H1 (cell line): ENCODE results near the gene IZUMO2. TPM values are rescaled to one million over a fixed set of nuclear protein-coding genes. Genes with fewer than 3 reads are reported as not detected.

Experiments used
- CTCF ChIA-PET: fragments of 300-600 bp; sonication (Branson Sonifier 250); formaldehyde crosslinking; loops from one replicate; lab custom pipeline; 2021; ENCODE audit not compliant: partially characterized antibody; lab: Charles Lee
- POLR2A ChIA-PET: fragments of 300-600 bp; sonication (Branson Sonifier 250); formaldehyde crosslinking; loops from one replicate; lab custom pipeline; 2021; ENCODE audit warnings: inconsistent platforms; ENCODE audit not compliant: partially characterized antibody; lab: Charles Lee
- DNase-seq, 2 experiments: peaks; one replicate each; pipeline versions ENCODE4 v3.0.0 to v3.0.0-alpha.2; 2010 to 2022; ENCODE audit warnings: low spot score in 2 of 2, low read depth in 1 of 2, mixed read lengths in 1 of 2
- FAIRE-seq: peaks from 2 replicates; lab custom pipeline; 2011; peaks lifted over from hg19 to GRCh38; lab: Jason Lieb, UNC
- H2AFZ ChIP-seq: 2 replicates; pipeline ENCODE4 v1.8.1; 2012; ENCODE audit warnings: low read length, inconsistent platforms
- H2AK5ac ChIP-seq: 2 replicates; pipeline ENCODE4 v1.6.1; 2013; ENCODE audit warnings: low read depth, low read length
- H2BK120ac ChIP-seq: replicated peaks from 2 replicates; pipeline ENCODE3; 2013; ENCODE audit warnings: low read depth, low read length, inconsistent platforms
- H2BK12ac ChIP-seq: 2 replicates; pipeline ENCODE4 v1.6.1; 2013; ENCODE audit warnings: low read depth, low read length
- H2BK15ac ChIP-seq: 2 replicates; pipeline ENCODE4 v1.6.1; 2013; ENCODE audit warnings: low read length
- H2BK20ac ChIP-seq: 2 replicates; pipeline ENCODE4 v1.6.1; 2013; ENCODE audit warnings: low read length
- H2BK5ac ChIP-seq: 2 replicates; pipeline ENCODE4 v1.6.1; 2013; ENCODE audit warnings: low read depth, low read length
- H3K14ac ChIP-seq: 2 replicates; pipeline ENCODE4 v1.6.1; 2013; ENCODE audit warnings: inconsistent platforms; ENCODE audit not compliant: insufficient read length
- H3K18ac ChIP-seq: 2 replicates; pipeline ENCODE4 v1.6.1; 2013; ENCODE audit warnings: low read length; ENCODE audit errors: extremely low read depth
- H3K23ac ChIP-seq: 2 replicates; pipeline ENCODE4 v1.6.1; 2013; ENCODE audit warnings: inconsistent platforms; ENCODE audit not compliant: insufficient read length
- H3K23me2 ChIP-seq: 2 replicates; pipeline ENCODE4 v1.6.1; 2013; ENCODE audit warnings: low read depth, low read length
- H3K27ac ChIP-seq: 2 replicates; pipeline ENCODE4 v1.6.1; 2011; ENCODE audit warnings: low read depth, low read length, inconsistent platforms
- H3K27me3 ChIP-seq, 4 experiments: replicated peaks in 1 of 4; 1 replicate in 1 of 4; 2 replicates in 3 of 4; pipeline versions ENCODE4 v1.6.1 to v1.8.1; 2011 to 2013; ENCODE audit warnings: low read length in 3 of 4, mild to moderate bottlenecking in 3 of 4, inconsistent platforms in 2 of 4, mixed read lengths in 2 of 4, moderate library complexity in 1 of 4; ENCODE audit not compliant: control insufficient read depth in 3 of 4, insufficient read depth in 3 of 4; ENCODE audit errors: extremely low read depth in 1 of 4
- H3K36me3 ChIP-seq, 4 experiments: 2 replicates each; pipeline versions ENCODE4 v1.6.1 to v1.8.1; 2011 to 2013; ENCODE audit warnings: mild to moderate bottlenecking in 4 of 4, low read length in 3 of 4, moderate library complexity in 2 of 4, control low read depth in 1 of 4, inconsistent platforms in 1 of 4; ENCODE audit not compliant: insufficient read depth in 4 of 4, control insufficient read depth in 2 of 4
- H3K4ac ChIP-seq: replicated peaks from 2 replicates; pipeline ENCODE3; 2013; ENCODE audit warnings: low read length, low read depth, mixed read lengths, inconsistent platforms; ENCODE audit not compliant: insufficient read length
- H3K4me1 ChIP-seq, 4 experiments: replicated peaks in 1 of 4; 1 replicate in 1 of 4; 2 replicates in 3 of 4; pipeline versions ENCODE4 v1.6.1 to v1.8.1; 2011 to 2013; ENCODE audit warnings: low read length in 3 of 4, inconsistent platforms in 2 of 4, mixed read lengths in 1 of 4; ENCODE audit not compliant: insufficient read depth in 4 of 4, control insufficient read depth in 3 of 4
- H3K4me2 ChIP-seq, 2 experiments: 2 replicates each; pipeline versions ENCODE4 v1.6.1 to v1.8.1; 2011 to 2013; ENCODE audit warnings: low read depth in 2 of 2, low read length in 2 of 2, control low read depth in 1 of 2, inconsistent platforms in 1 of 2, mild to moderate bottlenecking in 1 of 2; ENCODE audit not compliant: insufficient read depth in 1 of 2
- H3K4me3 ChIP-seq, 4 experiments: fragments of 200-600, 300-600 bp in 1 of 4; sonication (generic), shearing (Covaris generic), sonication (Bioruptor Twin) in 1 of 4; 2 replicates each; pipeline versions ENCODE4 v1.5.1 to v1.8.1; 2011 to 2016; ENCODE audit warnings: low read length in 4 of 4, low read depth in 3 of 4, control low read depth in 2 of 4, inconsistent platforms in 2 of 4, mild to moderate bottlenecking in 2 of 4, mixed read lengths in 1 of 4, moderate library complexity in 1 of 4; ENCODE audit not compliant: insufficient read depth in 2 of 4; ENCODE audit errors: extremely low read depth in 1 of 4
- H3K56ac ChIP-seq: replicated peaks from 2 replicates; pipeline ENCODE3; 2013; ENCODE audit warnings: low read depth, mild to moderate bottlenecking, mixed read lengths, low read length, inconsistent platforms; ENCODE audit not compliant: insufficient read length
- H3K79me1 ChIP-seq: 2 replicates; pipeline ENCODE4 v1.6.1; 2013; ENCODE audit warnings: low read depth, low read length, control low read depth
- H3K79me2 ChIP-seq, 2 experiments: 2 replicates each; pipeline versions ENCODE4 v1.6.1 to v1.8.1; 2012 to 2013; ENCODE audit warnings: low read length in 2 of 2, mild to moderate bottlenecking in 2 of 2, inconsistent platforms in 1 of 2; ENCODE audit not compliant: insufficient read depth in 2 of 2, control insufficient read depth in 1 of 2
- H3K9ac ChIP-seq, 4 experiments: replicated peaks in 1 of 4; 1 replicate in 1 of 4; 2 replicates in 3 of 4; pipeline versions ENCODE4 v1.6.1 to v1.8.1; 2011 to 2013; ENCODE audit warnings: low read depth in 3 of 4, low read length in 3 of 4, control low read depth in 2 of 4, mild to moderate bottlenecking in 2 of 4, moderate library complexity in 2 of 4, inconsistent platforms in 1 of 4; ENCODE audit errors: extremely low read depth in 1 of 4
- H3K9me3 ChIP-seq, 2 experiments: 2 replicates each; pipeline versions ENCODE4 v1.6.1 to v1.8.1; 2012 to 2013; ENCODE audit warnings: mild to moderate bottlenecking in 2 of 2, moderate library complexity in 2 of 2, control low read depth in 1 of 2, inconsistent platforms in 1 of 2, low read depth in 1 of 2, low read length in 1 of 2, mixed read lengths in 1 of 2; ENCODE audit not compliant: insufficient read depth in 2 of 2
- H4K20me1 ChIP-seq, 2 experiments: replicated peaks in 1 of 2; 2 replicates each; pipeline versions ENCODE3 to v1.8.1; 2011 to 2013; ENCODE audit warnings: inconsistent platforms in 2 of 2, low read length in 2 of 2, mild to moderate bottlenecking in 1 of 2; ENCODE audit not compliant: insufficient read depth in 2 of 2, control insufficient read depth in 1 of 2
- H4K5ac ChIP-seq: 2 replicates; pipeline ENCODE4 v1.6.1; 2013; ENCODE audit warnings: low read length, low read depth, mixed read lengths, inconsistent platforms; ENCODE audit not compliant: insufficient read length
- H4K8ac ChIP-seq: 2 replicates; pipeline ENCODE4 v1.8.0; 2013; ENCODE audit warnings: mild to moderate bottlenecking, moderate library complexity, low read length, inconsistent platforms; ENCODE audit not compliant: insufficient read depth; ENCODE audit errors: extremely low read depth
- H4K91ac ChIP-seq: replicated peaks from 2 replicates; pipeline ENCODE3; 2013; ENCODE audit warnings: low read length, mixed read lengths, inconsistent platforms; ENCODE audit not compliant: insufficient read length
- CBX5 ChIP-seq: fragments of 300-800, 300-1000 bp; sonication (generic); IDR thresholded peaks from 2 replicates; pipeline ENCODE4 v1.7.1; 2016; ENCODE audit warnings: antibody characterized with exemption, low read length, low read depth
- CBX8 ChIP-seq: fragments of 300-800, 300-1000 bp; sonication (generic); IDR thresholded peaks from 2 replicates; pipeline ENCODE4 v1.7.1; 2016; ENCODE audit warnings: low read depth, low read length, borderline replicate concordance
- MAFK ChIP-seq: IDR thresholded peaks from 2 replicates; pipeline ENCODE4 v1.6.1; 2012; ENCODE audit warnings: low read depth, mild to moderate bottlenecking, improper control_type of control experiment, low read length
- POU5F1 ChIP-seq: IDR thresholded peaks from 2 replicates; pipeline ENCODE4 v1.6.1; 2011; ENCODE audit warnings: low read depth, mild to moderate bottlenecking, low read length, moderate library complexity
- RAD21 ChIP-seq, 2 experiments: IDR thresholded peaks in 1 of 2; conservative IDR thresholded peaks in 1 of 2; 2 replicates each; pipeline ENCODE4 v1.6.1; 2011; ENCODE audit warnings: low read depth in 2 of 2, low read length in 2 of 2, improper control_type of control experiment in 1 of 2, inconsistent platforms in 1 of 2, mild to moderate bottlenecking in 1 of 2, moderate library complexity in 1 of 2
- SP2 ChIP-seq: IDR thresholded peaks from 2 replicates; pipeline ENCODE4 v1.6.1; 2012; ENCODE audit warnings: mild to moderate bottlenecking, low read length, inconsistent platforms
- SRF ChIP-seq: IDR thresholded peaks from 2 replicates; pipeline ENCODE4 v1.6.1; 2011; ENCODE audit warnings: mild to moderate bottlenecking, low read depth, low read length, moderate library complexity
- WGBS, 2 experiments: shearing (Covaris generic) in 1 of 2; methylation state at CpG; one replicate each; pipeline versions ENCODE4 v1.1.6 to v1.1.7; 2013 to 2015; ENCODE audit warnings: low lambda C conversion rate in 2 of 2, mixed read lengths in 2 of 2, inconsistent platforms in 1 of 2, low coverage in 1 of 2, missing lambda C conversion rate in 1 of 2; ENCODE audit not compliant: insufficient replicate concordance in 2 of 2, insufficient coverage in 1 of 2, insufficient read length in 1 of 2; ENCODE audit errors: extremely low coverage in 1 of 2, missing lambda C conversion rate in 1 of 2; 5-methylcytosine and 5-hydroxymethylcytosine counted together
- polyA plus RNA-seq, 7 experiments: library from polyadenylated mRNA; depleted of rRNA in 3 of 7; stranded (reverse) in 5 of 7; unstranded in 2 of 7; fragments of >200 nt in 5 of 7; fragments of 200-250 nt in 2 of 7; gene quantifications; 1 replicate in 5 of 7; 2 replicates in 1 of 7; 4 replicates in 1 of 7; pipeline versions ENCODE4 v1.2.1 to v1.2.3, GENCODE V29; 2011 to 2013; ENCODE audit warnings: missing spikeins in 2 of 7, mixed read lengths in 2 of 7
- total RNA-seq: library from RNA; stranded (reverse); fragmentation: NEBNext Ultra II Directional; extraction: Animal tissue kit (Norgen Biotek cat#: 25700); gene quantifications from 2 replicates; pipeline ENCODE4 v1.2.1, GENCODE V29; 2021

Gene IZUMO2
- total and polyA plus RNA-seq, 2 of the 8 experiments (the other 6 are each of a cell fraction or from before 2014, with no cell fraction given) = 1.7 to 1.9 TPM

DNA sequence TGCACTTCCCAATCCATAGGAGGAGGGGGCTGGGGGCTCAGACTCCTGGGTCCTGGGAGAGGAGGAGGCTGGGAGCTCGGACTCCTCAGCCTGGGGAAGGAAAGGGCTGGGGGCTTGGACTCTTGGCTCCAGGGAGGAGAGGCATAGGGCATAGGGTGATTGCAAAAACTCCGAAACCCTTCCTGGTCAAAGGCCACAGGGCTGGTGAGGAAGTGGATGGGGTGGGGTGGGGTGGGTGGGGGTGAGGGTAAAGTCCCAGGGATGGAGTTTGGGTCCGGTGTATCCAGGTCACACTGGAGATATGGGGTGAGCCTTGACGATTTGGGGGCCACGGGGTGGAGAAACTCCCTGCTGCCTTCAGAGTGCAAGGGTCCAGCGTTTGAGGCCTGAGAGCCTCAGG, 43.1 kb upstream of the IZUMO2 start:
- H2BK15ac ChIP-seq = no peak overlapping the region
- peak overlapping the region; percentile 52 to 71 (median 65) for H3K4me3 ChIP-seq
- H3K4ac ChIP-seq = no peak overlapping the region
- H3K23me2 ChIP-seq = peaks cover 10% of the 10 kb centered on the region; the same call in 1 of the 2 replicates
- H3K79me1 ChIP-seq = no peaks in the 10 kb centered on the region; the same call in none of the 2 replicates
- H3K18ac ChIP-seq = no peak overlapping the region
- DNase-seq (no peak), FAIRE-seq (no peak)
- H4K91ac ChIP-seq = no peak overlapping the region
- H3K27ac ChIP-seq = no peak overlapping the region
- no peak overlapping the region for H2BK5ac ChIP-seq
- WGBS, 2 experiments = 100% methylated on average over 2 of the region's 6 CpGs; no CpG with 5 or more reads in 1 of the 2 experiments
- no peak overlapping the region for H4K5ac ChIP-seq
- H4K8ac ChIP-seq = no peak overlapping the region
- CTCF ChIA-PET = interaction anchor here (1.4 kb wide), 1 partner anchor 29 kb away, joined by 3 read pairs; no protein-coding TSS in a partner anchor
- H3K79me2 ChIP-seq = no peaks in the 10 kb centered on the region
- no peak overlapping the region for H3K56ac ChIP-seq
- H2BK12ac ChIP-seq = no peak overlapping the region
- H3K9me3 ChIP-seq = no peaks in the 10 kb centered on the region; a peak in 1 of 4 replicates
- no peak overlapping the region for H2AK5ac ChIP-seq
- H2BK20ac ChIP-seq = no peak overlapping the region
- peak overlapping the region; percentile 75 to 78 for H3K4me2 ChIP-seq
- peaks cover 0 to 5% (median 2%) of the 10 kb centered on the region in 4 experiments; a peak in 5 of 7 replicates for H3K4me1 ChIP-seq
- no peak overlapping the region for H3K23ac ChIP-seq
- POLR2A ChIA-PET = interaction anchor here (1.5 kb wide), 1 partner anchor 12 kb away, joined by 4 read pairs; no protein-coding TSS in a partner anchor
- no peak overlapping the region for H2AFZ ChIP-seq
- no peak overlapping the region for H3K9ac ChIP-seq
- peaks cover 0 to 10% (median 2%) of the 10 kb centered on the region in 4 experiments; a peak in 2 of 8 replicates for H3K36me3 ChIP-seq
- peaks cover 0 to 13% (median 7%) of the 10 kb centered on the region in 4 experiments; a peak in 6 of 7 replicates for H3K27me3 ChIP-seq
- H4K20me1 ChIP-seq = peaks cover 0 to 8% of the 10 kb centered on the region in 2 experiments
- H3K14ac ChIP-seq = no peak overlapping the region
- H2BK120ac ChIP-seq = no peak overlapping the region
- TF ChIP-seq CBX5 = no peak
- TF ChIP-seq POU5F1 = no peak
- no peak for TF ChIP-seq SP2
- TF ChIP-seq SRF = no peak
- no peak for TF ChIP-seq RAD21 (IDR thresholded peaks at IDR 0.05 in 1 of 2, conservative IDR thresholded peaks at IDR 0.05 in 1 of 2; ENCODE audit: low read depth in 2 of 2, low read length in 2 of 2)
- TF ChIP-seq MAFK = no peak
- no peak for TF ChIP-seq CBX8
